Activated CD4-positive, alpha-beta T cell treated with anti-CD3 and anti-CD28 coated beads, Interleukin-10, Interleukin-2, amounts not matched to agents 100 ng/mL and 50 ng/mL, durations not matched to agents 16 hours and 8 hours (primary cell): ENCODE measurements around the gene CAMK2B.

Source experiments
- DNase-seq: peaks from one replicate; pipeline ENCODE4 v3.0.0-alpha.2; 2020

The CAMK2B gene

GRCh38 chr7:44286618-44287487, 38.5 kb downstream of the CAMK2B start:
- no peak for DNase-seq

- no peak for DNase-seq
Measured at GRCh38 chr7:44286182-44286617, 39.2 kb downstream of the CAMK2B start.

- DNase-seq = no peak
Measured at GRCh38 chr7:44285561-44285960, 39.8 kb downstream of the CAMK2B start.

- DNase-seq = no peak
Measured at GRCh38 chr7:44284881-44285541, 40.4 kb downstream of the CAMK2B start.

- DNase-seq = no peak
Measured at GRCh38 chr7:44284216-44284615, 41.2 kb downstream of the CAMK2B start.

GRCh38 chr7:44283381-44284211, 41.8 kb downstream of the CAMK2B start:
- DNase-seq = no peak

GRCh38 chr7:44282601-44283171, 42.7 kb downstream of the CAMK2B start:
- DNase-seq = no peak

GRCh38 chr7:44281811-44282600, 43.4 kb downstream of the CAMK2B start:
- no peak for DNase-seq

- no peak for DNase-seq
Measured at GRCh38 chr7:44280993-44281721, 44.2 kb downstream of the CAMK2B start.

GRCh38 chr7:44280636-44280992, 44.8 kb downstream of the CAMK2B start:
- no peak for DNase-seq

GRCh38 chr7:44279731-44280505, 45.5 kb downstream of the CAMK2B start:
- no peak for DNase-seq

GRCh38 chr7:44279286-44279685, 46.1 kb downstream of the CAMK2B start:
- DNase-seq = no peak

GRCh38 chr7:44278451-44279161, 46.8 kb downstream of the CAMK2B start:
- DNase-seq = no peak

GRCh38 chr7:44277851-44278250, 47.5 kb downstream of the CAMK2B start:
- no peak for DNase-seq

- DNase-seq = no peak
Measured at GRCh38 chr7:44277391-44277790, 48.0 kb downstream of the CAMK2B start.

GRCh38 chr7:44276571-44277221, 48.7 kb downstream of the CAMK2B start:
- no peak for DNase-seq

GRCh38 chr7:44275957-44276570, 49.3 kb downstream of the CAMK2B start:
- no peak for DNase-seq

- DNase-seq = no peak
Measured at GRCh38 chr7:44275146-44275545, 50.2 kb downstream of the CAMK2B start.

- DNase-seq = no peak
Measured at GRCh38 chr7:44274623-44274975, 50.8 kb downstream of the CAMK2B start.
